Measurements from ENCODE around the gene EIF3B. TPM values are rescaled to one million over a fixed set of nuclear protein-coding genes. Genes with fewer than 3 reads are reported as not detected.

The EIF3B gene
- total and polyA plus RNA-seq, 9 of the 15 experiments (the other 6 are each of a cell fraction or from before 2014, with no cell fraction given) = 25.9 to 494 (median 357) TPM

DNA sequence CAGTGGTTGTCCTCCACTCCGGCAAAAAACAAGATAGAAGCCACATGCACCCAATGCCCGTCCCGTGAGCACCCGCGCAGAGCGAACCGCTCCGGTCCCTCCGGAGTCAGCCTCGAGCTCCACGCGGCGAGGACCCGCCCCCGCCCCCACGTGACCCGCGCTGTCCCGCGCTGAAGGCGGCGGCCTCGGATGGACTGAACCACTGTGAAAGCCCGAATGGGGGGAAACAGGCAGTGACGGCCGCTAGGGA lies 766 bp upstream of the EIF3B start (continued):
- TF ChIP-seq PTRF (tag; IDR thresholded peaks at IDR 0.05) (no peak), HMGN3 (IDR thresholded peaks at IDR 0.05; ENCODE audit: borderline replicate concordance, extremely low read depth, insufficient read length, low read depth, low read length) (peak; percentile 74), NR2C1 (IDR thresholded peaks at IDR 0.05) (no peak), NR2C1 (tag; IDR thresholded peaks at IDR 0.05) (peak; percentile 55), ETS1 (conservative IDR thresholded peaks at IDR 0.05; ENCODE audit: control insufficient read depth, low read depth, low read length) (peak; percentile 79), MIER1 (IDR thresholded peaks at IDR 0.05; ENCODE audit: low read depth) (no peak), ARID2 (IDR thresholded peaks at IDR 0.05) (no peak), CBFB (CRISPR knock-in tag; IDR thresholded peaks at IDR 0.05) (no peak; the same call in 1 of the 2 replicates), FIP1L1 (IDR thresholded peaks at IDR 0.05; ENCODE audit: low read depth, low read length, poor library complexity, severe bottlenecking) (peak; percentile 57), GATAD2A (IDR thresholded peaks at IDR 0.05) (peak; percentile 86), ZNF584 (CRISPR knock-in tag; IDR thresholded peaks at IDR 0.05; ENCODE audit: low read depth) (peak; percentile 83; the same call in 1 of the 2 replicates), RAD21 (CRISPR knock-in tag; conservative IDR thresholded peaks at IDR 0.05 in 1 of 2, IDR thresholded peaks at IDR 0.05 in 1 of 2) (no peak), RCOR1 (IDR thresholded peaks at IDR 0.05; ENCODE audit: borderline replicate concordance in 1 of 2, low read depth in 2 of 2, low read length in 2 of 2) (peak in 1 of 2 experiments; percentile 47; a peak in 1 of 4 replicates), MYC (IDR thresholded peaks at IDR 0.05; ENCODE audit: low read depth, low read length) (peak; percentile 95), MYC (CRISPR knock-in tag; IDR thresholded peaks at IDR 0.05; ENCODE audit: borderline replicate concordance, low read depth) (peak; percentile 84; the same call in 1 of the 2 replicates), ZNF124 (CRISPR knock-in tag; IDR thresholded peaks at IDR 0.05) (peak; percentile 87; the same call in 1 of the 2 replicates), FOXM1 (IDR thresholded peaks at IDR 0.05; ENCODE audit: low read depth) (no peak), FOXM1 (CRISPR knock-in tag; IDR thresholded peaks at IDR 0.05; ENCODE audit: low read depth) (peak; percentile 88; the same call in 1 of the 2 replicates), E2F3 (CRISPR knock-in tag; IDR thresholded peaks at IDR 0.05) (peak; percentile 93), GMEB1 (CRISPR knock-in tag; IDR thresholded peaks at IDR 0.05) (0 out of 2 replicates have a peak, but pooled peaks have one; percentile 44), TBL1XR1 (IDR thresholded peaks at IDR 0.05; ENCODE audit: low read length in 2 of 2) (no peak), GTF2F1 (IDR thresholded peaks at IDR 0.05; ENCODE audit: low read depth, low read length) (peak; percentile 60; the same call in 1 of the 2 replicates), SRF (CRISPR knock-in tag; IDR thresholded peaks at IDR 0.05) (0 out of 4 replicates have a peak, but pooled peaks of 1 of the 2 experiments have one; percentile 38), MLX (CRISPR knock-in tag; conservative IDR thresholded peaks at IDR 0.05) (peak in 1 of 2 experiments; percentile 88; a peak in 1 of 4 replicates)
- TF ChIP-seq, protein P1, sequence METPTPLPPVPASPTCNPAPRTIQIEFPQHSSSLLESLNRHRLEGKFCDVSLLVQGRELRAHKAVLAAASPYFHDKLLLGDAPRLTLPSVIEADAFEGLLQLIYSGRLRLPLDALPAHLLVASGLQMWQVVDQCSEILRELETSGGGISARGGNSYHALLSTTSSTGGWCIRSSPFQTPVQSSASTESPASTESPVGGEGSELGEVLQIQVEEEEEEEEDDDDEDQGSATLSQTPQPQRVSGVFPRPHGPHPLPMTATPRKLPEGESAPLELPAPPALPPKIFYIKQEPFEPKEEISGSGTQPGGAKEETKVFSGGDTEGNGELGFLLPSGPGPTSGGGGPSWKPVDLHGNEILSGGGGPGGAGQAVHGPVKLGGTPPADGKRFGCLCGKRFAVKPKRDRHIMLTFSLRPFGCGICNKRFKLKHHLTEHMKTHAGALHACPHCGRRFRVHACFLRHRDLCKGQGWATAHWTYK (CRISPR knock-in tag; IDR thresholded peaks at IDR 0.05) = peak; percentile 46; the same call in 1 of the 2 replicates

Data from K562 (cell line).